Measurements from ENCODE around the gene GINS2.

Gene GINS2

DNA sequence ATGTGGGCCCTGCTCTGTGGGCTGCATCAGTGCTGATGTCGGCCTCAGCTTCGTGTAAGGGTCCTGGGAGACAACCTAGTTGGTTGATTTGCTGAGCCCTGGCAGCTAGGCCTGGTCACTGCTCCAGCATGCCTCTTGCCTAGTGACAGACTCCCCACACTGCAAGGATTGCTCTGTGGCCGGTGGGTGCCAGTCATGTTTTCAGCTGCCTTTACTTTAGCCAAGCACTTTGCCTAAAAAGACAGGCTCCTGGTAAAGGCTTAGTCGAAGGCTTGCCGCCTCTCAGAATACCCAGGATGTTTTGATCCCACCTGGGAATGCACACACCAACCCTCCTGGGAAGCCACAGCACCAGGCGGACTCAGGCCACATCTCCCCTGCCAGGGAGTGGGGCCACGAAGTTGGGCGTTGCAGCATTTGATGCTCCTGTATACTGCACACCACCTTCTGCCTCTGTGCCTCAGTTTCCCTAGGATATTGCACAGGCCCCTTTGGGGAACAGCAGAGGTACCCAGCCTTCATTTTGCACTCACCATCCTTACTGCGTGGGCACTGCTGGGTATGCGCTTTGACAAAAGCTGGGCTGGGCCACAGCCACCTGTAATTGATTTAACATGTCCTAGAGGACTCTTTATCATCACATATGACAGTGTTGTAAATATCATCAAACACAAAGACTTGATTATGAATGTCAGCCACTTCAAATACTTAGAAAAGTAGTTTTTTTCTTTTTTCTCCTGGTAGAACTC, 19.9 kb downstream of the GINS2 start:
- DNase-seq (ENCODE audit: low read depth in 1 of 2, low spot score in 1 of 2): no peak

DNA sequence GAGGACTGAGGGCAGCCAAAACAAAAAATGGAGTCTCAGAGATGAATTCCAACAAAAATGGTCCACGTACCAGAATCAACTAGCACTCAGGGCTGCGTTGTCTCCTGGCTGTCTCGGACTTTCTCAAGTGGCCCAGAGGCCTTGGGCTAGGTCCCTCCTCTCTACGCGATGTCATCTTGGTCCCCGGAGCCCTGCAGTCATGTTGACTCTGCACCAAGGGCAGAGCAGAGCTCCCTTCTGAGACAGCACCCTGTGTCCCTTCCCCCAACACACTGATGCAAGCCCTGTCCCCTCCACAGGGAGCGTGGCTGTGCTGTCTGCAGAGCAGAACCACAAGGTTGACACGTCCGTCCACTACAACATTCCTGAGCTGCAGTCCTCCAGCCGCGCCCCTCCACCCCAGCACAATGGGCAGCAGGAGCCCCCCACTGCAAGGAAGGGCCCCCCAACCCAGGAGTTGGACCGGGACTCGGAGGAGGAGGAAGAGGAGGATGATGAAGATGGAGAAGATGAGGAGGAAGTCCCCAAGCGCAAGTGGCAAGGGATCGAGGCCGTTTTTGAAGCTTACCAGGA, 20.8 kb downstream of the GINS2 start:
- DNase-seq (ENCODE audit: low read depth in 1 of 2, low spot score in 1 of 2): no peak

DNA sequence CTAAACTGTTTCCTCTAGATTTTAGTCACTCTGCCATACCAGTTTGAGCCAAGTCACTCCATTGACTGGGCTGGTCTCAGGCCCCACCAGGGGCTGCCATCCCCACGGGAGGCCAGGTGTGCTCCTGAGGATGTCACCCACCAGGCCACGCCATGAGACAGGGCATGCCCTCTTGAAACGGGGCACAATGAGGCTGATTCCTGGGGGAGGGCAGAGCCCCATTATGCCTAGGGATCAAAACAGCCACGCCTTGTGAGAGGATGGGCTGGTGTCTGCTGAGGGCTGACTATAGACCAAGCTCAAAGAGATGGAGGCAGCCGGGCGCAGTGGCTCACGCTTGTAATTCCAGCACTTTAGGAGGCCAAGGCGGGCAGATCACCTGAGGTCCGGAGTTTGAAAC, 21.5 kb downstream of the GINS2 start:
- DNase-seq (ENCODE audit: low read depth in 1 of 2, low spot score in 1 of 2): no peak

DNA sequence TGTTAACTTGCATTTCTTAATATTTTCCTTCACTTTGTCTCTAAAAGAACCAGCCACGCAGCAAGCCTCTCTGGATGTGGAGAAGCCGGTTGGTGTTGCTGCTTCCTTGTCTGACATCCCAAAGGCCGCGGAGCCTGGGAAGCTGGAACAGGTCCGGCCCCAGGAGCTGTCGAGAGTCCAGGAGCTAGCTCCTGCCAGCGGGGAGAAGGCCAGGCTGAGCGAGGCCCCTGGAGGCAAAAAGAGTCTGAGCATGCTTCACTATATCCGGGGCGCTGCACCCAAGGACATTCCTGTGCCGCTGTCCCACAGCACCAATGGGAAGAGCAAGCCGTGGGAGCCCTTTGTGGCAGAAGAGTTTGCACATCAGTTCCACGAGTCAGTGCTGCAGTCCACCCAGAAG, 22.8 kb downstream of the GINS2 start:
- DNase-seq (ENCODE audit: low read depth in 1 of 2, low spot score in 1 of 2): no peak

DNA sequence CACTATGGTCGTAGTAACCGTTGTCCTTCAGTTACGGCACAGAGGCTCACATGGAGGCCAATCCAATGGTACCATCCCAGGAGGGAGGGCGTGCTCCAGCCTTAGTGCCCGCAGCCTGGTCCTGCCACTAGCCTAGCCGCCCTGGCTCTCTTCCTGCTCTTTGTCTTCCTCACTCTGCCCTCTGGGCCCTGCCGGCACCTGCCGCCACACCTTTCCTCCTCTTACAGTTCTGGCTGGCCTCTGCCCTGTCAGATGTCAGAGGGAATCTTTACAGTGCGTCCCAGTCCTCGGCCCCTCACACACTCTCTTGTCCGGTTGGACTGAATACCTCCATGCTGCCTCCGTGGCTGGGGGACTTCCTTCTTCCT, 23.4 kb downstream of the GINS2 start:
- no peak for DNase-seq (ENCODE audit: low read depth in 1 of 2, low spot score in 1 of 2)

DNA sequence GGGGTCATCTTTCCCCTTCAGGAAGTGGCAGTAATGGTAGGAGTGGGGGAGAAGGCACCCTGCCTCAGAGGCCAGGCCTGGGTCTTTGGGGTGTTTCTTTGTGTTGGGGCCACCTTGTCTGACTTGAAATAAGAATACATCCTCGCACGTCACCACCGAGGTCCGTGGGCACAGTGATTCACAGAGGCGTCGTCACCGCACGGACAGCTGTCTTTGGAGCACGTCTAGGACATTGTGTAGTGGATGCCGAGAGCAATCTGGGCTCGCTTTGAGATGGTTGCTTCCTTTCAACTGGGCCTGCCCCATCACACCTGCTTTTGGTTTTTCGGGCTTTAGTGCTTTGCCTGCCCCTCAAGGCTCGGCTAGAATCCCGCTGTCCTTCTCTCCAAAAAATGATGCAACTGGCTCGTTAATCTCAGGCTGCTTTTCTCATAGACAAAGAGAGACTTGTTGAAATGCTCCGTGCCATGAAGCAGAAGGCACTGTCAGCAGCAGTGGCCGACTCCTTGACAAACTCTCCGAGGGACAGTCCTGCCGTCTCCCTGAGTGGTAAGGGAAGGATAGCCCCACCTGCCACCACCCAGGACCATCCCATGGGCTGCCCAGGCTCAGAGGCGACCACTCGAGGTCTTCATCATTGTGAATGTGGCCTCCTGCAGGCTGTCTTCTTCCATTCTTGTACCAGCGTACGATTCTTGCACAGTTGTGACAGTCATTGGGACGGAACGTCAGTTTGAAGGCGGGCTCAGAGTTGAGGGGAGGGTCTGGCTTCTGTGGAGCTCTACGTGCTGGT, 24.0 kb downstream of the GINS2 start:
- no peak for DNase-seq (ENCODE audit: low read depth in 1 of 2, low spot score in 1 of 2)

DNA sequence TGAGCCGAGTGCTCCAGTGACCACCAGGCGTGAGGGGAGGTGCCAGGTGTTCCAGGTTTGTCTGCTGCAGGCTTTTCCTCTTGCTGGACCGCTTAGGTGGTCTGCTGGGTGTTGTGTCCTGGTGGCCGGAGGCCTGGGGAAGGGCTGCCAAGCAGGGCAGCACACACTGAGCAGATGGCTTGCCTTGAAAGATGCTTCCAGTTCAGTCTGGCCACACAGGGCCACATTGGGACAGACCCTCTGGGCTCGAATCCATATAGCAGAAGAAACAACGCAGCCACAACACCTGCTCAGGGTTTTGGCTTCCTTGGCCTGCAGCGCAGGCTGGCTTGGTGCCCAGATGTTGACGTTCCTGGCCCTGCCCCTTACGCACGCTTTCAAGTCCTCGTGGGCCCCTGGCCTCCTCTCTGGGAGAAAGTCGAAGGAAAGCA, 24.8 kb downstream of the GINS2 start:
- DNase-seq (ENCODE audit: low read depth in 1 of 2, low spot score in 1 of 2): no peak

DNA sequence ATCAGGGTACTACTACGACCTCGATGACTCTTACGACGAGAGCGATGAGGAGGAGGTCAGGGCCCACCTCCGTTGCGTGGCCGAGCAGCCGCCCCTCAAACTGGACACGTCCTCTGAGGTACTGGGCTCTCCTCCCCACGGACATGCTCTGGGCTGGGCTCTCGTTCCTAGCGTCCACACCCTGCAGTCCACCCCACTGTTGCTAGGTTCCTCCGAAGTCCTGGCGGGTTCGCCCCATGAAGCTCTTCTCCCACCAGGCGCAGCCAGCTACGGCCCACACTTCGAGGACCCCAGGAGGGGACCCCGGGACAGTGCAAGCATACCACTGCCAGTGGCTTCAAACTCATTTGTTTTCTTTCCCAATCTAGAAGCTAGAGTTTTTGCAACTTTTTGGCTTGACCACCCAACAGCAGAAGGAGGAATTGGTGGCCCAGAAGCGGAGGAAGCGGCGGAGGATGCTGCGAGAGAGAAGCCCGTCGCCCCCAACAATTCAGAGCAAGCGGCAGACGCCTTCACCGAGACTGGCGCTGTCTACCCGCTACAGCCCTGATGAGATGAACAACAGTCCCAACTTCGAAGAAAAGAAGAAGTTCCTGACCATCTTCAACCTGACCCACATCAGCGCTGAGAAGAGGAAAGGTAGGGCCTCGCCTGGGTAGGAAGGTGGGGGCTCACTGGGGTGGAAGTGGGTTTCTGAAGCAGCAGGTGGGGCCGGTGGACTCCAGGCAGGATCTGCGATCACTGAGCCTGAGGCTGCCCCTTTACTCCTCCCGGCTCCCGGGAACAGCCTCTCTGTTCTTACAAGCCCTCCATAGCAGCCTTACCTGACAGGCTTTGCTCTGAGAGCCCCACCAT, 25.6 kb downstream of the GINS2 start:
- no peak for DNase-seq (ENCODE audit: low read depth in 1 of 2, low spot score in 1 of 2)

DNA sequence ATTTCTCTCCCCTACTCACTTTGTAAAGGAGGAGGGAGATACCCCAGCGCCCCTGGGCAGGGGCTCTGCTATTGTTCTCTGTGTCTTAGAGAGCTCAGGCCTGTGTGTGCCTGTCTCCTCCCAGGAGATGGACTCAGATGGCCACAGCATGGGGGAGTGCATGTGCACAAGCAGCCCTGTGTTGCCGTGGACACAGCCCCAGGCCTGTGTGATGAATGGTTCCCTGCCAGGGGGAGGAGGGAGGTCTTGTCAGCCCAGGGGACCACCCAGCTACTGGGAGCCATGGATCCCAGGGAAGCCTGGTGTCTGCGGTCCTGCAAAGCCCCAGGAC, 26.3 kb downstream of the GINS2 start:
- no peak for DNase-seq (ENCODE audit: low read depth in 1 of 2, low spot score in 1 of 2)

DNA sequence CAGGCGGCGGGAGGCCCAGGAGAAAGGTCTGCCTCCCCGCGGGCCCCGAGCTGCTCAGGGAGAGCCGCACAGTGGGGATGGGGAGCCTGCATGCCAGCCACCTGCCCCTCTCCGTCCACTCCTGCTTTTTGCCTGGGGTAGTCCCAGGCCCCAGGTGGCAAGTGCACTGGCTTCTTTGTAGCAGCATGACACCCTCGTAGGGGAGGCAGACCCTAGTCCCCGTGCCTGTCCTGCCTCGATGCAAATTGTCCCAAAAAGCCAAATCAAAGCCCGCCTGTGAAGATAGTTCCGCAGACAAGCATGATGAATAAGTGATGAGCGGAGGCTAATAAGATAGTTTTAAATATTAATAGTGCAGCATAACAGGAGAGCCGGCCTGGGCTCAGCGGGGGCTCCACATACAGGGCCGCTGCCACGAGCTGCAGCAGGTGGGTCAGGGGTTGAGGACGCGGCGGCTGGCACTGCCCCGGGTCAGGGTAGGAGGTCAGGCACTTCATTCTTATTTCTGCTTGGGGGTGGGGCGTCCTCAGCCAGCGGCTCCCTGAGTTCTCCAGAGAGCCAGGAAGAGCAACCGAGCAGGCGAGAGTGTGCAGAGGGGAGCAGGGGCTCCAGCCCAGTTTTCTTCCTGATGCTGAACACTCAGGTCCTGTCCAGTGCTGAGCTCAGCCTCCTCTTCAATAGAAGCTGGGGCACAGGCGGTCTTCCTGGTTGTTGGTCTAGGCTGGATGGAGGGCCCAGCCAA, 26.8 kb downstream of the GINS2 start:
- DNase-seq (ENCODE audit: low read depth in 1 of 2, low spot score in 1 of 2): no peak

DNA sequence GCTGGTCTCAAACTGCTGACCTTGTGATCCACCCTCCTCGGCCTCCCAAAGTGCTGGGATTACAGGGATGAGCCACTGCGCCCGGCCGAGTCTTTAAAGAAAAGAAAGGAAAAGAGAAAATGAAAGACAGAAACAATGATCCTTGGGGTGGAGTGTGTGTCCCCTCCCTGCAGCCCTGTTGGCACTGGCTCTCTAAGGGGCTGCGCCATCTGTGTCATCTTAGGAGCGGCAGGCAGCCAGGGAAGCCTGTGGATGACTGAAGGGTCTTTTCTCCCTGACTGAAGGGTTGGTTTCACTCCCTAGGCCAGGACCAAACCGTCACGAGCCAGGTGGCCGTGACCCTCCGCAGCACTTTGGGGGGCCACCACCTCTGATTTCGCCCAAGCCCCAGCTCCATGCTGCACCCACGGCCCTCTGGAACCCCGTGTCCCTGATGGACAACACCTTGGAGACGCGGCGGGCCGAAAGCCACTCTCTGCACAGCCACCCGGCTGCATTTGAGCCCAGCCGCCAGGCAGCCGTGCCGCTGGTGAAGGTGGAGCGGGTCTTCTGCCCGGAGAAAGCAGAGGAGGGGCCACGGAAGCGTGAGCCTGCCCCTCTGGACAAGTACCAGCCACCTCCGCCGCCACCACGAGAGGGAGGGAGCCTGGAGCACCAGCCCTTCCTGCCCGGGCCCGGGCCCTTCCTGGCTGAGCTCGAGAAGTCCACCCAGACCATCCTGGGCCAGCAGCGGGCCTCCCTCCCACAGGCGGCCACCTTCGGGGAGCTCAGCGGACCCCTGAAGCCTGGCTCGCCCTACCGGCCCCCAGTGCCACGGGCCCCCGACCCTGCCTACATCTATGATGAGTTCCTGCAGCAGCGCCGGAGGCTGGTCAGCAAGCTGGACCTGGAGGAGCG, 27.7 kb downstream of the GINS2 start:
- no peak for DNase-seq (ENCODE audit: low read depth in 1 of 2, low spot score in 1 of 2)

DNA sequence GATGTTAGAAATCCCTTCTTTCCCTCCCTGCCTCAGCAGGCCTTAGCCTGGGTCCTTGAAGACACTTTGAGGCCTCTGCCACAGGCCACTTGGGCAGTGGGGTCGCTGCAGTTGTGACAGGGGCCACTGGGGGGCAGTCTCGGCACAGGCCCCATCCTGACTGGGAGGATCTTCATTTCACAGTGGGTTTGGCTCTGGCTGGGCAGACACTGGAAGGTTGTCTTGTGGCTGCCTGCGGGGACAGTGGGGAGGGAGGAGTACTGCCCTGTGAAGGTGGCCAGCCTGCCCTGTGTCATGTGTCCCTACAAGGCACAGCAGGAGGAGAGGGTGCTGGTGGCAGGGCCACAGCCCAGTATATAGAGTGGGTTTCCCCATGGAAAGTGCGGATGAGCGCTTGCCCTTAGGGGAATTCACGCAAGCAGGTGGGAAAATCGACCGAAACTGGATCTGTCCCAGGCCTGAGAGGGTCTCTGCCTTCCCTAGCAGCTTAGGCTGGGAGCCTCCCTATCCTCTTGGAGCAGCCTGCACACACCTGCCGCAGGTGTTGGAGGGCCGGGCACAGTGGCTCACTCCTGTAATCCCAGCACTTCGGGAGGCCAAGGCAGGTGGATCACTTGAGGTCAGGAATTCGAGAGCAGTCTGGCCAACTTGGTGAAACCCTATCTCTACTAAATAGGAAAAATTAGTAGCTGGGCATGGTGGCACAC, 28.8 kb downstream of the GINS2 start:
- peak; percentile 36 to 42 for DNase-seq (ENCODE audit: low read depth in 1 of 2, low spot score in 1 of 2)

DNA sequence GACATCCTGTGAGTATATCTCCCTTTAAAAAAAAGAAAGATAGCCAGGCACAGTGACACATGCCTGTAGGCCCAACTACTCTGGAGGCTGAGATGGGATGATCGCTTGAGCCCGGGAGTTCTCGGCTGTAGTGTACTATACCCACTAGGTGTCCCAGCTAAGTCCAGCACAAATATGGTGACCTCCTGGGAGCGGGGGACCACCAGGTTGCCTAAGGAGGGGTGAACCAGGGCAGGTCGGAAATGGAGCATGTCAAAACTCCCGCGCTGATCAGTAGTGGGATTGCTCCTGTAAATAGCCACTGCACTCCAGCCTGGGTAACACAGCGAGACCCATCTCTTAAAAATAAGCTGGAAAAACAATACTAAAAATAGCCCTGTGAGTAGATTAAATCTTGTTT, 29.4 kb downstream of the GINS2 start:
- no peak for DNase-seq (ENCODE audit: low read depth in 1 of 2, low spot score in 1 of 2)

DNA sequence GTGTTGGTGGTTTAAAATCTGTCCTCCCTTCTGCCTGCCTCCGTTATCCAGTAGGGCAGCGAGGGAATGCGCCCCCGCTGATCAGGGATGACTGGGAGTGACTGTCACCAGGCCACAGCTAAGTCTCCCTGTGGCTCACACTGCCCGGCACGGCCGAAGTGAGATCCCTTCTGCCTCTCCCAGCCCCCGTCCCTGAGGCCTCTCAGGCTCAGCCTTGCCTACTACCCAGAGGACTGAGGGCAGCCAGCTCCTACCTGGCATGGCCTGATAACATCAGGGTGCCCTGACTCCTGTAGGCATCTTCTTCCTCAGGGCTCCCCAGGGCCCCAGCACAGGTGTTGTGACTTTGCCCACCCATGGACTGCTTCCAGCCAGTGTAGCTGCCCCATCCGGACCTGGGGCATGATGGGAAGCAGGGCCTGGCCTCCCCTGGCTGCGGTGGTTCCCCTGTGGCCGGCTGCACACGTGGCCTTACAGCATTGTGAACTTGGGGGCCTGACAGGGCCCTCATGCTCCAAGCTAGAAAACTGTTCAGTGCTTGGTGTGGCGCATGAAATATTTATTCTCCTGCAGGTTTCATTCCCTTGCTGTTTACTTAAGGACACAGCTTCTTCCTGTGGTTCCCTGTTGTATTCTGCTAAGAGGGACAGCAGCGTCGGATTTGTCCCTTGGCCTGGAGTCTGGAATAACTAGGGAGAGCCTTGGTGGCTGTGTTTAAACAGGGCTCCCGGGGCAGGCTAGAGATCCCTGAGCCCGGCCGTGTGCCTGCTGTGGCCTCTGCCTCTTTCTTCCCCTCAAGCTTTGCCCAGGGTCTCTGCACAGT, 30.0 kb downstream of the GINS2 start:
- no peak for DNase-seq (ENCODE audit: low read depth in 1 of 2, low spot score in 1 of 2)

DNA sequence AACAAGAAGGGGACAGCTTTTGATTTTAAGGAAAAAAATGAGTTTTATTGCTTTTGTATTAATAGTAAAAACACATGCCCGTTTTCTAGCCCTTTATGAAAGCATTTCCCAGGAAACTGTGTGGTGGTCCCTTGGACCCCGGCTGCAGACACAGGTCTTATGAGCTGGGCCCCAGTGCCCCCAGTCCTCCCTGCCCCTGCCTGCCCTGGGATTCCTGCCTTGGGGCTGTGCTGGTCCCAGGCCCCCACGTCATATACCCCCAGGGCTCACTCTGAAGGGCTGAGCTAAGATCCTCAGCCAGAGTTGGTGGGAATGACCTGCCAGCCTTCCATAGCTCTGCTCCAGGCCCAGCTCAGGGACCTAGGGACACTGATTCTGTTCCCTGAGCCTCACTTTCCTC, 30.8 kb downstream of the GINS2 start:
- DNase-seq (ENCODE audit: low read depth in 1 of 2, low spot score in 1 of 2): no peak

DNA sequence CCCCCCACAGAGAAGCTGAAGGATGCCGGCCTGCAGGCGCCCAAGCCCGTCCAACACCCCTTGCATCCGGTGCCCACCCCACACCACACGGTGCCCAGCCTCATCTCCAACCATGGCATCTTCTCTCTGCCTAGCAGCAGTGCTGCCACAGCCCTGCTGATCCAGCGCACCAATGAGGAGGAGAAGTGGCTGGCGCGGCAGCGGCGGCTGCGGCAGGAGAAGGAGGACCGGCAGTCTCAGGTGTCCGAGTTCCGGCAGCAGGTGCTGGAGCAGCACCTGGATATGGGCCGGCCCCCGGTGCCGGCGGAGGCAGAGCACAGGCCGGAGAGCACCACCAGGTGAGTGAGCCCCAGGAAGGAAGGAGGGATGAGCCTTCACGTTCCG, 31.5 kb downstream of the GINS2 start:
- DNase-seq (ENCODE audit: low read depth in 1 of 2, low spot score in 1 of 2): no peak

DNA sequence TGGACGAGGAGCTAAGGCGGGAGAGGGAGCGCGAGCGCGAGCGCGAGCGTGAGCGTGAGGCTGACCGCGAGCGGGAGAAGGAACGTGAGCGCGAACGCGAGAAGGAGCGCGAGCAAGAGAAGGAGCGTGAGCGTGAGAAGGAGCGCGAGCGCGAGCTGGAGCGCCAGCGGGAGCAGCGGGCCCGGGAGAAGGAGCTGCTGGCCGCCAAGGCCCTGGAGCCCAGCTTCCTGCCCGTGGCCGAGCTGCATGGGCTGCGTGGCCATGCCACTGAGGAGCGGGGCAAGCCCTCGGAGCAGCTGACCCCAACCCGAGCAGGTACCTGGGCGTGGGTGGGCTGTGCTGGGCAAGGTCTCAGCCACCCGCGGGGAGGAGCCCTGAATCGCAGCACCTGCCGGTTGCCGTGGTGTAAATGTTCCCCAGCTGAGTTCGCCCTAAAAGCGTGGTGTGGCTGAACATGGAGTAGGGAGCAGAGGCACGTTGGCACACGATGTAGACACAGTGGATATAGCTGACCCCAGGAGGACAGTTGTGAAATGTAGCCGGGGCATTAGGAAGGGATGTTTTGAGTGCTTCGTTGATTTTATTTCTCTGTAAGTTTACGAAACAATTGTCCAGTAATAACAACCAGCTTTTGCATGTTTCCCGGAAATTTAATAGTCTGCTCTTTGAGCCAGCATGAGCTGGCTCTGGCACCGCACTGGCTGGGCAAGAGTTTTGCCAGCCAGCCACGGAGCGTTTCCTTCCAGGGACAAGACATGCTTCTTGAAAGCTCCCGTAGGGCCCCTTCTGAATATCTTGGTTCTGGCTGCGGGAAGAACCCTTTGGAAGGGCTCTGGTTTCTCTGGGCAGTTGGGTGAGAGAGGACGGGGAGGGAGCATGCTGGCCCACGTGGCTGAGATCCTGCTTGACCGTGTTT, 32.1 kb downstream of the GINS2 start:
- no peak for DNase-seq (ENCODE audit: low read depth in 1 of 2, low spot score in 1 of 2)
